ENCODE measurements around the gene ADCY5. TPM values are rescaled to one million over a fixed set of nuclear protein-coding genes. Genes with fewer than 3 reads are reported as not detected.

The ADCY5 gene
- total RNA-seq, 1 donor = under 0.01 TPM

- no peak overlapping the region for H3K4me3 ChIP-seq (ENCODE audit: low read depth, low read length)
- no peak for DNase-seq (ENCODE audit: low read depth)
- TF ChIP-seq CTCF (IDR thresholded peaks at IDR 0.05; ENCODE audit: insufficient read depth, low read length) = no peak
These were observed 4.1 kb downstream of the ADCY5 start for GRCh38 chr3:123444744-123445143.

- H3K4me3 ChIP-seq (ENCODE audit: low read depth, low read length) = no peak overlapping the region
- no peak for TF ChIP-seq CTCF (IDR thresholded peaks at IDR 0.05; ENCODE audit: insufficient read depth, low read length)
- DNase-seq (ENCODE audit: low read depth) = no peak
These were observed 4.9 kb downstream of the ADCY5 start for GRCh38 chr3:123444023-123444422.

- no peak for DNase-seq (ENCODE audit: low read depth)
- H3K4me3 ChIP-seq (ENCODE audit: low read depth, low read length) = no peak overlapping the region
- TF ChIP-seq CTCF (IDR thresholded peaks at IDR 0.05; ENCODE audit: insufficient read depth, low read length) = no peak
These were observed 6.0 kb downstream of the ADCY5 start for GRCh38 chr3:123442908-123443307.

- no peak overlapping the region for H3K4me3 ChIP-seq (ENCODE audit: low read depth, low read length)
- no peak for DNase-seq (ENCODE audit: low read depth)
- TF ChIP-seq CTCF (IDR thresholded peaks at IDR 0.05; ENCODE audit: insufficient read depth, low read length) = no peak
These were observed 6.8 kb downstream of the ADCY5 start for GRCh38 chr3:123442125-123442524.

GRCh38 chr3:123439806-123440580, 8.9 kb downstream of the ADCY5 start:
- no peak overlapping the region for H3K4me3 ChIP-seq (ENCODE audit: low read depth, low read length)
- no peak for DNase-seq (ENCODE audit: low read depth)
- TF ChIP-seq CTCF (IDR thresholded peaks at IDR 0.05; ENCODE audit: insufficient read depth, low read length) = no peak

DNA sequence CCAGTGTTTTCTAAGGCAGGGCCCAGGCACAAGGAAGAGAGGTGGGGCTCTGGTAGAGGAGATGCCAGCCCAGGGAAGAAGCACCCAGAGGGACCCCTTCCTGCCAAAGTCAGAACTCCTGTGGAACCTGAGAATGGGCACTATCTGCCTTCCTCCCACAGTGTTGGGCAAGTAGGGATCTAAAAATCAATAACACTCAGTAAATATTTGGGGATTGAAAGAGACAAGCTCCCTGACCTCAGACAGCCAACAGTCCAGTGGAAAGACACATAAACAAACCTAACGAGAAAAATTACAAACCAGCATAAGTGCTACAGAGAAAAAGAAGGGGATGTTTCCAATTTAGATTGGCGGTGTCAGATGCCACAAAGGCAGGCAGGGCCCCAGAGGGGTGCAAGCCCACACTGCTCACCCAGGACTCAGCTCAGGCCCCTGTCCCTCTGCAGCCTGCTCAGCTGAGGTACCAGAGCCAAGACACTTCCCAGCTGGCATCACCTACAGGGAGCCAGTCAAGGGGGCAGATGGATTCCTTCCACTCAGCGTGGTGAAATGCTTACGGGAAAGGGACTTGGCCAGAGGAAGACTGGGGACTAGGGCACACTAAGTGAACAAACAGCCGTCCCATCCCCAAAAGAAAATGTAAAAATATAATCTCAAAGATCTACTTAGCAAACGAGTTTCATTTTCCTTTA, 15.9 kb downstream of the ADCY5 start:
- H3K4me3 ChIP-seq (ENCODE audit: low read depth, low read length) = no peak overlapping the region
- no peak for DNase-seq (ENCODE audit: low read depth)
- TF ChIP-seq CTCF (IDR thresholded peaks at IDR 0.05; ENCODE audit: insufficient read depth, low read length) = no peak

All from fibroblast of the aortic adventitia (primary cell).